Stimulated activated CD4-positive, alpha-beta T cell treated with anti-CD3 and anti-CD28 coated beads, Interleukin-2, amount 100 ng/mL, for 4 hours (primary cell): ENCODE measurements around the gene OR6S1.
"Not testable (repeated sequence)": the region's sequence is repeated elsewhere in the genome, so short reads cannot be mapped to it uniquely, and the experiment has no call there.

Experiments used
- DNase-seq: peaks from one replicate; pipeline ENCODE4 v3.0.0-alpha.2; 2020; ENCODE audit warnings: low read depth

OR6S1 gene

DNA sequence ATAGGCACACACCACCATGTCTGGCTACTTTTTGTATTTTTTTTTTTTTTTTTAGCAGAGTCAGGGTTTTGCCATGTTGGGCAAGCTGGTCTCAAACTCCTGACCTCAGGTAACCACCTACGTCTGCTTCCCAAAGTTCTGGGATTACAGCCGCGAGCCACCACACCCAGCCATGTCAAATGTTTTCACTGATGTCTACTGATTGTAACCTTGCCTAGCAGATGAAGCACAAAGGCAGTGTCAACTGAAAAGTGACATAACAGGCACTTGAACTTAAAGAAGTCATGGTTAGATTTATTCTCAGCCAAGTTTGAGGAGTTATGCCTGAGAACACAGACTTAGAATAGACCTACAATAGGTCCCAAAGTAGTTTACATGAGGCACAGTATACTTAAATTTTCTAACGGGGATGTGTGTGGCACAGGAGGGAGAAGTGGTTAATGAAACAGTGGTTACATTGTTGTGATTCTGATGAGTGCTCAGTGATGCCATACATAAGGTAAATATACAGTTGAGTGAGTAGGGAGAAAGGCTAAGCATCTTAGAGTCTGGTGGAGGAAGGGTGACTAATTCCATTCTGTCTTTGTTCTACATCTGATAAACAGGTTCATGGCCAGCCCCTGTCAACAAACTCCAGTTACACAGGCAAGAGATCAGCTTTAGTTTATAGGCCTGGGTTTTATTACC lies 30.2 kb upstream of the OR6S1 start:
- DNase-seq = no peak

GRCh38 chr14:20668969-20669368 lies 27.5 kb upstream of the OR6S1 start:
- no peak for DNase-seq

- DNase-seq = no peak
Observed at GRCh38 chr14:20667957-20668356, 26.5 kb upstream of the OR6S1 start.

DNA sequence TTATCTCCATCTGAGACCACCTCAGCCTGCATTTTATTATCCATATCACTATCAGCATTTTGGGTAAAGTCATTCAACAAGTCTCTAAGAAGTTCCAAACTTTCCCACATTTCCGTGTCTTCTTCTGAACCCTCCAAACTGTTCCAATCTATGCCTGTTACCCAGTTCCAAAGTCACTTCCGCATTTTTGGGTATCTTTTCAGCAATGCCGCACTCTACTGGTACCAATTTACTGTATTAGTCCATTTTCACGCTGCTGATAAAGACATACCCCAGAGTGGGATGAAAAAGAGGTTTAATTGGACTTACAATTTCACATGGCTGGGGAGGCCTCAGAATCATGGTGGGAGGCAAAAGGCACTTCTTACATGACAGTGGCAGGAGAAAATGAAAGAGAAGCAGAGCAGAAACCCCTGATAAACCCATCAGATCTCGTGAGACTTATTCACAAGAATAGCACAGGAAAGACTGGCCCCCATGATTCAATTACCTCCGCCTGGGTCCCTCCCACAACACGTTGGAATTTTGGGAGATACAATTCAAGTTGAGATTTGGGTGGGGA lies 25.0 kb upstream of the OR6S1 start:
- not testable (repeated sequence) for DNase-seq

DNA sequence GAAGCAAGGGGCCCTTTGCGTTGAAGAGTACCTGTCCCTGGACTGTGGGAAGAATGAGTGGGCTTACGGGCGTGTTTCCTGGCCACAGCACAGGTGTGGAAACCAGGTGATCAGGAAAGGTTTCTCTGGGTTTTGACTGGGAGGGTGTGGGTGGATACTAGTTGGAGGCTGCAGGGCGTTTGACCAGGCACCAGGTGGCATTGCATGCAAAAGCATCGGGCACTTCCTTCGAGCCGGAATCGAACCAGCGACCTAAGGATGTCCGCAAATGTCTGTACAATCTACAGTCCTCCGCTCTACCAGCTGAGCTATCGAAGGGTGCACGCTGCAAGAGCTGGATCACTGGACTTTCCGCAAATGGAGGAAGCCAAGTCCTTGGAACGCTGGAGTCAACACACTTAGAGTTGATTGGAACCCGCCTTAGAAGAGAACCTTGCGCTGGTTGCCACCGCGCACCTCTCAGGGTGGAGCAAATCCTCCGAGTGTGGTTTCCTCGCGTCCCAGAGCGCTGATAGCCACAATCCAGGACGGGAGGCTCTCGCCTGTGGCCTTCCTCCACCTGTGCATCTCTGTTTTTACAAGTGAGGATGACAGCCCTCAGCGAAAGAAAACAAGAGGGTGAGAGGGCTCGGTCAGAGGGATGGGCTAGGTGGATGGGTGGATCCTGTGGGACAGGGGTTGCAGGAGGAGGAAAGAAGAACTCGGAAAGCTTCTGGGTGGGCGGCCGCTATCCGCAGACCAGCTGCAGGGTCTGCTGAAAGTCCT lies 21.7 kb upstream of the OR6S1 start:
- peak; percentile 50 for DNase-seq

- no peak for DNase-seq
Observed at GRCh38 chr14:20661197-20661596, 19.7 kb upstream of the OR6S1 start.

- no peak for DNase-seq
Observed at GRCh38 chr14:20659813-20660395, 18.4 kb upstream of the OR6S1 start.

GRCh38 chr14:20659336-20659735 lies 17.8 kb upstream of the OR6S1 start:
- no peak for DNase-seq

GRCh38 chr14:20658246-20658645 lies 16.8 kb upstream of the OR6S1 start:
- DNase-seq = no peak

GRCh38 chr14:20657216-20658211 lies 16.0 kb upstream of the OR6S1 start:
- DNase-seq = no peak

DNA sequence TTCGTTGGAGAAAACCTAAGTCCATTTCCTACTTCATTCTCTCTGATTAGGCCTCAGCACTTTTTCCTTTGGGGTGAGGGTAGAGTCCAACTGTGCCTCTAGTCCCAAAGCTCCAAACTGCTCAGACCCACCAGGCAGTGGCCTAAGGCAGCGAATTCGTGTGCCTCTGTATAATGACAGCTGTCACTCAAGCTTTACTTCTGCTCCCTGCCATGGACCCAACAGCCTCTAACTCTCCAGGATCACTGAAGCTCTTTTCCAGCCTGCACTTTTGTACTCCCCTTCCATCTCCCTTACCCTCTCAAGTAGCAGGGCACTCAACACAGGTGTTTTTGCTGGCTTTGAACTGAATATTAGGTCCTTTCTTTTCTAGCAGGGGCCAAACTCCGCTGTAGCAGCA lies 14.8 kb upstream of the OR6S1 start:
- DNase-seq = no peak

DNA sequence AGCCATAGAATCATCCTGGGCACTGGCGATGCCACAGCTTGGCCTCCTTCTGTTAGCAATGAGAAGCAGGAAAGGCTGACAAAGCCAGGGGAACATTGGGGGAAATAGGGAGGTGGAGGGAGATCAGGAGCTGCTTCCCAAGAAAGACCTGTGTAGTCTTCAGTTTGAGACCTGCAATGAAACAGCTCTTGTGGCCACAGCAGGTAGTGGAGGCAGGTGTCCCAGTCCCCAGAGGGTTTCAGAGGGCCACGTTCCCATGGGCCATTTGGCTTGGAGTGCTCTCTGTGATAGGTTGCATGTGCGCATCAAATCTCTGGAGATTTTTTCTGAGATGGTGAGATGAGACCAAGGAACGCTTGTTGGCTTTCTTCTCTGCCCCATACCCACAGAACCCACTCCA lies 14.4 kb upstream of the OR6S1 start:
- no peak for DNase-seq

GRCh38 chr14:20652996-20653975 lies 11.8 kb upstream of the OR6S1 start:
- no peak for DNase-seq

DNA sequence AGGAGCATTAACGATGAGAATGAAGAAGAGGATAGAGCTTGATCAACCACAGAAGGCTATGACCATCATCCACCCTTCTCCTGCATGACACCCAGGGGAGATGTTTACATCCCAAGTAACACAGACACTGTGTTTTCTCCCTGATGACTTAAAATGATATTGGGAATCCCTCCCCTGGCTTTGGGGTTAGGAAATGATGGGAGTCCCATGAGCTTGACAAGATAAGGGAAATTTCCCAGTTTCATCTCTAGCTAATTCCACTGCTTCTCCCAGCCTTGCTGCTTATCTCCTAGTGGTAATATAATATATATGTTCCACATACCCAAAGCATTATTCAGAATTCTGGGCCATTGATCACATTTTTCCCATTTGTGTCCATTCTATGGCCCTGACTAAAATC lies 4.0 kb upstream of the OR6S1 start:
- no peak for DNase-seq

DNA sequence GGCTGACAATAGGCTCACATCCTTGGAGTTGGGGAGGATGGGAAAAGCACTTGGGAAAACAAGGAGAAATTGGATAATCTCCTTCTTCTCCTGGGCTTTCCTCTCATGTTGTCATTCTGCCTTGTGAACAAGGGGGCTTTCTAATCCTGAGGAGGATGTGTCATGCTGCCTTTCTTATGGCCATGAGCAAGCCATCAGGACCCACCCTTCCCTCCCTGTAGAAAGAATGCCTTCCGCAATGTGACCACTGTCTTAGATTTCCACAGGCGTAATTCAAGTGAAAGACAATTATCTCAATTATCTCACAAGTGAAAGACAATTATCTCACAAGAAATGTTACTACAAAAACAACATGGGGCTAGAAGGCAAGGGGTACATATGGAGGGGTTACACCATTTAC lies 3.0 kb upstream of the OR6S1 start:
- no peak for DNase-seq

DNA sequence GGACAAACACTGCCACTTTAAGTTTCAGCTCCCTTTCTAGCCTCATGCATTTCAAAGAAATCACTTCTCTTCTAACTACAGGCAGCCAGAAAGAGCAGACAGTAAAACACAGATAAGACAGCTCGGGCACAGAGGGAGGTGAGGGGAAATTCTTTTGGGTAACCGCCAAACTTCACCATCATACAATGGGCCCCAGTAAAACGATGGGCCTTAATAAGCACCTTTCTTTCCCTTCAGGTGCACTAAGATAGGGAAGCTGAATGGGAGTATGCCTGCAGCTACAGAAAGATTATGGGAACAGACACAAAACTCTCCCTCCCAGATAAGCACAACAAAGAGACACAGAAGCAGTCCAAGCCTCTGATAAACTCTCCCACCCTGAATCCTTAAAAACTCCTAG lies 1.3 kb upstream of the OR6S1 start:
- DNase-seq = not testable (repeated sequence)

DNA sequence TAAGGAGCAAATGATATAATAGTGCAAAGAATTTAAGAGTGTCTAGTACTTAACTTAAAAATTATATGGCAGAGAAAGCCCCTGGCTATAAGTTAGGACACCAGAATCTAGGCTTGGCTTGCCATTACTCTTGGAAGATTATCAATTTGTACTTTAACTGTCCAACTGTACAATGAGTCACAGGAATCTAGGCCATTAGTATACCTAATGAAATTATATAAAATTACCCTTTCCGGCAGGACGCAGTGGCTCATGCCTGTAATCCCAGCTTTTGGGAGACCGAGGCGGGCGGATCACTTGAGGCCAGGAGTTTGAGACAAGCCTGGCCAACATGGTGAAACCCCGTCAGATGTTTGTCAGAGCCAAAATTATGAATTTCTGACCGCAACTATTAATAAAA lies 691 bp upstream of the OR6S1 start:
- no peak for DNase-seq

- DNase-seq = peak; percentile 58
Observed at GRCh38 chr14:20632831-20633691, 8.4 kb downstream of the OR6S1 start.

DNA sequence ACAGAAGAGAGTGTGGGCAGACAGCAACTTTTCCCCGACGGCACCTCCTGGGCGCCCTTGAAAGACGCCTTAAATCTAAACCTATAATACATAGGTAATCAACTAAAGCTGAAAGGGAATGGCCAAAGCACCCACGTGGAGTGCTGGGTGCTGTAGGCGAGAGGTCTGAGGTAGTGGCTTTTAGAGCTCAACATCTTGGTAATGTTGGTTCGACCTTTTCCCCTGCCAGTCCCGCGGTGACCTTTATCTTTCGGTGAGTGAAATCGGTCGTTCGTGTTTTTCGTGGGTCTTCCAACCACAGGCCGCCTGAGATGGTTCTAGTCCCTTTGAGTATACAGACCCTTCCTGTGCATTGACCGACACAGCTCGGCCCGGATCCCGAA lies 9.1 kb downstream of the OR6S1 start:
- no peak for DNase-seq
